Measurements from ENCODE around the gene MTUS2.

MTUS2 gene

GRCh38 chr13:29006359-29006850, 186.3 kb downstream of the MTUS2 start:
- Histone ChIP-seq H3K36me3 (ENCODE audit: control insufficient read depth, insufficient read depth, low read length) (no peaks in the 10 kb centered on the region), H3K27me3 (replicated peaks; ENCODE audit: control insufficient read depth, insufficient read depth, low read length, poor library complexity, severe bottlenecking) (no peaks in the 10 kb centered on the region), H3K4me1 (ENCODE audit: control insufficient read depth, insufficient read depth, low read length, poor library complexity, severe bottlenecking) (no peaks in the 10 kb centered on the region), H3K9me3 (ENCODE audit: control insufficient read depth, low read length) (no peaks in the 10 kb centered on the region), H3K4me3 (ENCODE audit: insufficient read depth, low read depth, low read length, poor library complexity, severe bottlenecking) (no peak overlapping the region), H3K27ac (ENCODE audit: insufficient read depth, low read length, poor library complexity, severe bottlenecking) (no peak overlapping the region)
- DNase-seq, result no peak

GRCh38 chr13:29008296-29008695, 188.2 kb downstream of the MTUS2 start:
- no peak for DNase-seq
- no peaks in the 10 kb centered on the region for H3K27me3 ChIP-seq (replicated peaks; ENCODE audit: control insufficient read depth, insufficient read depth, low read length, poor library complexity, severe bottlenecking)
- no peaks in the 10 kb centered on the region for H3K36me3 ChIP-seq (ENCODE audit: control insufficient read depth, insufficient read depth, low read length)
- H3K4me3 ChIP-seq (ENCODE audit: insufficient read depth, low read depth, low read length, poor library complexity, severe bottlenecking), result no peak overlapping the region
- H3K9me3 ChIP-seq (ENCODE audit: control insufficient read depth, low read length), result no peaks in the 10 kb centered on the region
- H3K4me1 ChIP-seq (ENCODE audit: control insufficient read depth, insufficient read depth, low read length, poor library complexity, severe bottlenecking), result no peaks in the 10 kb centered on the region
- no peak overlapping the region for H3K27ac ChIP-seq (ENCODE audit: insufficient read depth, low read length, poor library complexity, severe bottlenecking)

- no peak overlapping the region for H3K4me3 ChIP-seq (ENCODE audit: insufficient read depth, low read depth, low read length, poor library complexity, severe bottlenecking)
- H3K36me3 ChIP-seq (ENCODE audit: control insufficient read depth, insufficient read depth, low read length), result no peaks in the 10 kb centered on the region
- DNase-seq, result no peak
- no peaks in the 10 kb centered on the region for H3K4me1 ChIP-seq (ENCODE audit: control insufficient read depth, insufficient read depth, low read length, poor library complexity, severe bottlenecking)
- no peaks in the 10 kb centered on the region for H3K27me3 ChIP-seq (replicated peaks; ENCODE audit: control insufficient read depth, insufficient read depth, low read length, poor library complexity, severe bottlenecking)
- H3K27ac ChIP-seq (ENCODE audit: insufficient read depth, low read length, poor library complexity, severe bottlenecking), result no peak overlapping the region
- no peaks in the 10 kb centered on the region for H3K9me3 ChIP-seq (ENCODE audit: control insufficient read depth, low read length)
These were observed 200.2 kb downstream of the MTUS2 start for GRCh38 chr13:29020314-29020713.

GRCh38 chr13:29021311-29021710, 201.2 kb downstream of the MTUS2 start:
- H3K4me3 ChIP-seq (ENCODE audit: insufficient read depth, low read depth, low read length, poor library complexity, severe bottlenecking), result no peak overlapping the region
- DNase-seq, result no peak
- no peaks in the 10 kb centered on the region for H3K27me3 ChIP-seq (replicated peaks; ENCODE audit: control insufficient read depth, insufficient read depth, low read length, poor library complexity, severe bottlenecking)
- no peaks in the 10 kb centered on the region for H3K9me3 ChIP-seq (ENCODE audit: control insufficient read depth, low read length)
- H3K36me3 ChIP-seq (ENCODE audit: control insufficient read depth, insufficient read depth, low read length), result no peaks in the 10 kb centered on the region
- no peaks in the 10 kb centered on the region for H3K4me1 ChIP-seq (ENCODE audit: control insufficient read depth, insufficient read depth, low read length, poor library complexity, severe bottlenecking)
- no peak overlapping the region for H3K27ac ChIP-seq (ENCODE audit: insufficient read depth, low read length, poor library complexity, severe bottlenecking)

GRCh38 chr13:29021717-29022116, 201.6 kb downstream of the MTUS2 start:
- DNase-seq, result no peak
- no peaks in the 10 kb centered on the region for H3K36me3 ChIP-seq (ENCODE audit: control insufficient read depth, insufficient read depth, low read length)

GRCh38 chr13:29022410-29022809, 202.3 kb downstream of the MTUS2 start:
- H3K36me3 ChIP-seq (ENCODE audit: control insufficient read depth, insufficient read depth, low read length), result no peaks in the 10 kb centered on the region
- H3K4me1 ChIP-seq (ENCODE audit: control insufficient read depth, insufficient read depth, low read length, poor library complexity, severe bottlenecking), result no peaks in the 10 kb centered on the region
- no peak for DNase-seq
- H3K4me3 ChIP-seq (ENCODE audit: insufficient read depth, low read depth, low read length, poor library complexity, severe bottlenecking), result no peak overlapping the region
- H3K27me3 ChIP-seq (replicated peaks; ENCODE audit: control insufficient read depth, insufficient read depth, low read length, poor library complexity, severe bottlenecking), result no peaks in the 10 kb centered on the region
- no peaks in the 10 kb centered on the region for H3K9me3 ChIP-seq (ENCODE audit: control insufficient read depth, low read length)
- H3K27ac ChIP-seq (ENCODE audit: insufficient read depth, low read length, poor library complexity, severe bottlenecking), result no peak overlapping the region

More at GRCh38 chr13:29021717-29022116, 201.6 kb downstream of the MTUS2 start:
- Histone ChIP-seq H3K4me1 (ENCODE audit: control insufficient read depth, insufficient read depth, low read length, poor library complexity, severe bottlenecking) (no peaks in the 10 kb centered on the region), H3K4me3 (ENCODE audit: insufficient read depth, low read depth, low read length, poor library complexity, severe bottlenecking) (no peak overlapping the region), H3K27me3 (replicated peaks; ENCODE audit: control insufficient read depth, insufficient read depth, low read length, poor library complexity, severe bottlenecking) (no peaks in the 10 kb centered on the region), H3K27ac (ENCODE audit: insufficient read depth, low read length, poor library complexity, severe bottlenecking) (no peak overlapping the region), H3K9me3 (ENCODE audit: control insufficient read depth, low read length) (no peaks in the 10 kb centered on the region)

- Histone ChIP-seq H3K27ac (ENCODE audit: insufficient read depth, low read length, poor library complexity, severe bottlenecking) (no peak overlapping the region), H3K9me3 (ENCODE audit: control insufficient read depth, low read length) (no peaks in the 10 kb centered on the region), H3K4me3 (ENCODE audit: insufficient read depth, low read depth, low read length, poor library complexity, severe bottlenecking) (no peak overlapping the region), H3K4me1 (ENCODE audit: control insufficient read depth, insufficient read depth, low read length, poor library complexity, severe bottlenecking) (no peaks in the 10 kb centered on the region), H3K27me3 (replicated peaks; ENCODE audit: control insufficient read depth, insufficient read depth, low read length, poor library complexity, severe bottlenecking) (no peaks in the 10 kb centered on the region), H3K36me3 (ENCODE audit: control insufficient read depth, insufficient read depth, low read length) (no peaks in the 10 kb centered on the region)
- DNase-seq, result no peak
These were observed 202.8 kb downstream of the MTUS2 start for GRCh38 chr13:29022968-29023367.

GRCh38 chr13:29024783-29025182, 204.6 kb downstream of the MTUS2 start:
- Histone ChIP-seq H3K27me3 (replicated peaks; ENCODE audit: control insufficient read depth, insufficient read depth, low read length, poor library complexity, severe bottlenecking) (no peaks in the 10 kb centered on the region), H3K9me3 (ENCODE audit: control insufficient read depth, low read length) (no peaks in the 10 kb centered on the region), H3K4me1 (ENCODE audit: control insufficient read depth, insufficient read depth, low read length, poor library complexity, severe bottlenecking) (no peaks in the 10 kb centered on the region), H3K4me3 (ENCODE audit: insufficient read depth, low read depth, low read length, poor library complexity, severe bottlenecking) (no peak overlapping the region), H3K36me3 (ENCODE audit: control insufficient read depth, insufficient read depth, low read length) (no peaks in the 10 kb centered on the region), H3K27ac (ENCODE audit: insufficient read depth, low read length, poor library complexity, severe bottlenecking) (no peak overlapping the region)
- DNase-seq, result no peak

- H3K36me3 ChIP-seq (ENCODE audit: control insufficient read depth, insufficient read depth, low read length), result no peaks in the 10 kb centered on the region
- H3K27me3 ChIP-seq (replicated peaks; ENCODE audit: control insufficient read depth, insufficient read depth, low read length, poor library complexity, severe bottlenecking), result no peaks in the 10 kb centered on the region
- no peak overlapping the region for H3K27ac ChIP-seq (ENCODE audit: insufficient read depth, low read length, poor library complexity, severe bottlenecking)
- no peaks in the 10 kb centered on the region for H3K4me1 ChIP-seq (ENCODE audit: control insufficient read depth, insufficient read depth, low read length, poor library complexity, severe bottlenecking)
- no peaks in the 10 kb centered on the region for H3K9me3 ChIP-seq (ENCODE audit: control insufficient read depth, low read length)
- no peak for DNase-seq
- H3K4me3 ChIP-seq (ENCODE audit: insufficient read depth, low read depth, low read length, poor library complexity, severe bottlenecking), result no peak overlapping the region
These were observed 208.7 kb downstream of the MTUS2 start for GRCh38 chr13:29028868-29029267.

GRCh38 chr13:29038700-29039099, 218.6 kb downstream of the MTUS2 start:
- H3K27ac ChIP-seq (ENCODE audit: insufficient read depth, low read length, poor library complexity, severe bottlenecking), result no peak overlapping the region
- H3K36me3 ChIP-seq (ENCODE audit: control insufficient read depth, insufficient read depth, low read length), result no peaks in the 10 kb centered on the region
- no peaks in the 10 kb centered on the region for H3K9me3 ChIP-seq (ENCODE audit: control insufficient read depth, low read length)
- no peaks in the 10 kb centered on the region for H3K4me1 ChIP-seq (ENCODE audit: control insufficient read depth, insufficient read depth, low read length, poor library complexity, severe bottlenecking)
- no peak for DNase-seq
- no peak overlapping the region for H3K4me3 ChIP-seq (ENCODE audit: insufficient read depth, low read depth, low read length, poor library complexity, severe bottlenecking)
- no peaks in the 10 kb centered on the region for H3K27me3 ChIP-seq (replicated peaks; ENCODE audit: control insufficient read depth, insufficient read depth, low read length, poor library complexity, severe bottlenecking)

GRCh38 chr13:29039212-29039611, 219.1 kb downstream of the MTUS2 start:
- no peaks in the 10 kb centered on the region for H3K4me1 ChIP-seq (ENCODE audit: control insufficient read depth, insufficient read depth, low read length, poor library complexity, severe bottlenecking)
- no peak for DNase-seq
- H3K36me3 ChIP-seq (ENCODE audit: control insufficient read depth, insufficient read depth, low read length), result no peaks in the 10 kb centered on the region
- H3K9me3 ChIP-seq (ENCODE audit: control insufficient read depth, low read length), result no peaks in the 10 kb centered on the region
- no peak overlapping the region for H3K27ac ChIP-seq (ENCODE audit: insufficient read depth, low read length, poor library complexity, severe bottlenecking)
- H3K27me3 ChIP-seq (replicated peaks; ENCODE audit: control insufficient read depth, insufficient read depth, low read length, poor library complexity, severe bottlenecking), result no peaks in the 10 kb centered on the region
- no peak overlapping the region for H3K4me3 ChIP-seq (ENCODE audit: insufficient read depth, low read depth, low read length, poor library complexity, severe bottlenecking)
